IPS-NIHi11 (cell line): Measurements from ENCODE around the gene TMEM106C.

Experiments used
- DNase-seq: peaks from one replicate; pipeline ENCODE4 v3.0.0; 2012; ENCODE audit warnings: mixed read lengths, low spot score

Gene TMEM106C

DNA sequence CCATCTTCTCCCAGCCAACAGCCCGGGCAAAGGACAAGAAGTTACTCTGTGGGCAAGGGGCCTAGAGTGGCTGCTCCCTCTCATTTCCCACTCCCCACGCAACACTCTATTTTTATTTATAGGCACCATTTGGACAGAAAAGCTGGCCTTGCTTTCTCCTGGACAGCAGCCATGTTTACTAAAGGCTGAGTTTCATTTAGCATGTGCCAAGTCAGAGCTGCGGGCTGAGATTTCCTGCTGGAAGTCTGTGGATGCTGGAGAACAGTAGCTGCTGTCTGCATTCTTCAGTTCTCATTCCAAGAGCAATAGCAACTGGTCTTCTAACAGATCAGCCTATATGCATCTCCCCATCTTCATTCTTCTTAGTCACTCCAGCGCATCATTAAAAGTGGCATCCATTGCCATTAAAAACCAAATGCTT lies 32.6 kb downstream of the TMEM106C start:
- DNase-seq: no peak

DNA sequence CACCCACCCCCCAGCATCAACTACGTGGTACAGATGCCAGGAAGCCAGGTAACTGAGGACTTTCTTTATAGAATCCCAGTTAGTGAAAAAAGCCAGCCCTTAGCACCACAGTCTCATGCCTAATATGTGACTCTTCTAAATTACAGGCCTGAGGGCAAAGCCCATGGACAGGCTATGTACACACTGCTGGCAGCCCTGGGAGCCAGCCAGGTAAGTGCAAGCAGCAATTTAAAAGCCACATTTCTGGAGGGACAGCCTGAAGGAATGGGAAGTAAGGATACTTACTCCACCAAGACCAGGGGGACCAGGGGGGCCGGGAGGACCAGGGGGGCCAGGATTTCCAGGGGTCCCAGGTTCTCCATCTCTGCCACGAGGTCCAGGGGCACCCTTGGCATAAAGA lies 33.9 kb downstream of the TMEM106C start:
- DNase-seq: no peak

DNA sequence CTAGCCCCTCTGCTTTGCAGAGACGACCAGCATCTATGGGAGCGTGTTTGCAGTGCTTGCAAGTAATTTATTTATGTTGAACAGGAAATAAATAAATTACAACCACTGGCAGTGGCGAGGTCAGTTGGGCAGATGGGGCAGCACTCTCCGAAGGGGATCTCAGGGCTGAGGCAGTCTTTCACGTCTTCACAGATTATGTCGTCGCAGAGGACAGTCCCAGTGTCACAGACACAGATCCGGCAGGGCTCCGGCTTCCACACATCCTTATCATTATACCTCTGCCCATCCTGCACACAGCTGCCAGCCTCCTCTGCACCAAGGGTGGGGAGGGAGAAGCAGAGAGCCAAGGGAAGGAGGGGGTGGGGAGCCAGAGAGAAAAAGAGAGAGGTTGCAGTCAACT lies 36.4 kb downstream of the TMEM106C start:
- no peak for DNase-seq

DNA sequence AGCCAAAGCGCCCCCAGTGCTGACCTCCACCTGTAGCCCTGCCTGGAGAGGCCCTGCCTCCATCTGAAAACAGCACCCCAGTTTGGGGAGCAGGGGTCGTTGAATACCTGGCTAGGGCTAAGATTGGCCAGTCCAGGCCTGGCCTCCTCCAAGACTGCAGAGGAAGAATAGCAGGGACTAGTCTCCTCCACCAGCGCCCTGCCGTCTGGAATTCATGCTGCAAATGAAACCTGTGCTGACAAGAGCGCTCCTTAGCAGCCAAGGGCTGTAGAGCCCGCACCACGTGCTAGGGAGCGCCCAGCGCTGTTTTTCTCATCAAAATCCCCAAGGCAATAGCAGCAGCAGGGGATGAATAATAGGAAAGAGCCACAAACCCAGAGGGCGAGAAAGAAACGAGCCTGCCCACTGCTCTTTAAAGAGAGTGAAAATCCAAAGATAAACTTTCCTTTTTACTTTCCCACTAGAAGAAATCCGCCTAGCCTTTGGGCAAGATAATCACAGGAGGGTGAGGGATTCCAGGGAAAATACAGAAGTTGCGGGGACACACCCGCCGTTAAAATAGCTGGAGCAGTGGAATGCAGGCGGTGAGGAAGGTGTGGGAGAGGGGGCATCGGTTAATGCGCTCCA lies 37.6 kb downstream of the TMEM106C start:
- peak; percentile 69 for DNase-seq

DNA sequence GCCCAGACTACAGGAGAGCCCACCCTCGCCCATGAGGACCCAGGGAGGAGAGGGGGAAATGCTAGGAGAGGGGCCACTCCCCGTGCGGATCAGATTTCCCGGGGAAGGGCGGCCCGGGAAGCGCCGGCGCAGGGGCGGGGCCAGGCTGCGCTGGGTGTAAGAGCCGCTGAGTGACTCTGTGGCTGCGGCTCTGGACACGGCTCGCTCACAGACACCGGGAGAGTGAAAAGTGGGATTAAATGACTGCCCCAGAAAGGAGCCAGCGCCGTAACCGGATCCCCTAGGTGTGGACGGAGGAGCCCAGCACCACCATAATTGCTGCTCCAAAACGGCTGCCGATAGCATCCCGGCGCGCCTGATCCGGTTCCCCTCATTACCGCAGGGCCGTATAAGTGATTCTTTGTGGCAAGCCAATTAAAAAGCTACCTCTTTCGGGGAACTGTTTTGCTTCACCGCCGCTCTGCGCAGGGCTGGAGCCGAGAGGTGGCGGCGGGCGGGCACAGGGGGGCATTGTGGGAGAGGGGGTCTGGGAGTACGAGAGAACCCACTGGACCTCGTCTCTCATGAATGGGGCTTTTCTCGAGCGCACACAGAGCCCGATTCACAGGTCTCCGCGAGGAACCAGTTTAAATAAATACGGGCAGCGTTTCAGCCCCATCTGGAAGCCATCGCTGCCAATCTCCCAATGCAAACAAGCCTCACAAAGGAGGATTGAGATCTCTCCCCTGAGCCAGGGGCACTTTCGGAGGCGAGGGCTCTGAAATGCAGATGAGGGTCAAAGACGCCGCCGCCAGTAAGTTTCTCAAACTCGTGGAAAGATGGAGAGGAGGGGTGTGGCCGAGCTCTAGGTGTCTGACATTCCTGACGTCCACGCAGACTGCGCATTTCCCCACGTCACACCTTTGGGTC lies 38.4 kb downstream of the TMEM106C start:
- peak; percentile 87 for DNase-seq

DNA sequence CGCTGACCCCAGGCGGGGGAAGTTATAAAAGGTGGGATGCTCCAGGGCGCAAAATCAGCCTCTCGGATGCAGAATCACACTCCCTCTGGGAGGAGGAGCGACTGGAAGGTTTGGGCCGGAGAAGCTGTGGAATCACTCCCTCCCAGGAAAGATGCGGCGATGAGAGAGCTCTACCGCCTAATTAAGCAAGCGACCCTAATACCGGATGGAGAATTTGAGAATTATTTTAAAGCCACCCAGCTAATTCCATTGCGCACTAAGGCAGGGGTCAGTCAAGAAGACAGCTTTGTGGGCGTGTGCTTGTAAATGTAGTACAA lies 39.0 kb downstream of the TMEM106C start:
- DNase-seq: no peak

DNA sequence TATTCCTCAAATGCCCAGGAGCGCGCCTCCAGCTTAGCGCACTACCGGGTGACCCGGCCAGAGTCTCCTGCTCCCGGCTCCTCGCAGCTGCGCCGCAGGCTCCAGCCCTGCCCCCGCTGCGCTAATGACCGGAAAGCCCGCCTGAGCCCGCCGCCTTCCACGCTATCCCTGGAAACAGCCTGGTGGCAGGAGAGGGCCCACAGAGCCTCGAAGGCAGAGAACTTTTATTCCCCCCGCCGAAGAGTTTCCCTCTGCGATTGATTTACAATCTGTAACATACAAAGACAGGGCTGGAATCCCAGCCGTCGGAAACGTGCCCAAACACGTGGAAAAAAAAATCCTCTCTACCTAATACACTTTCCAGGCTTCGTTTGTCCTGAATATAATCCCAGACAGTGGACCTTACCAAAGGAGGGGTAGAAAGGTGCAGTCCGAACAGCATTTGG lies 39.4 kb downstream of the TMEM106C start:
- DNase-seq: no peak

DNA sequence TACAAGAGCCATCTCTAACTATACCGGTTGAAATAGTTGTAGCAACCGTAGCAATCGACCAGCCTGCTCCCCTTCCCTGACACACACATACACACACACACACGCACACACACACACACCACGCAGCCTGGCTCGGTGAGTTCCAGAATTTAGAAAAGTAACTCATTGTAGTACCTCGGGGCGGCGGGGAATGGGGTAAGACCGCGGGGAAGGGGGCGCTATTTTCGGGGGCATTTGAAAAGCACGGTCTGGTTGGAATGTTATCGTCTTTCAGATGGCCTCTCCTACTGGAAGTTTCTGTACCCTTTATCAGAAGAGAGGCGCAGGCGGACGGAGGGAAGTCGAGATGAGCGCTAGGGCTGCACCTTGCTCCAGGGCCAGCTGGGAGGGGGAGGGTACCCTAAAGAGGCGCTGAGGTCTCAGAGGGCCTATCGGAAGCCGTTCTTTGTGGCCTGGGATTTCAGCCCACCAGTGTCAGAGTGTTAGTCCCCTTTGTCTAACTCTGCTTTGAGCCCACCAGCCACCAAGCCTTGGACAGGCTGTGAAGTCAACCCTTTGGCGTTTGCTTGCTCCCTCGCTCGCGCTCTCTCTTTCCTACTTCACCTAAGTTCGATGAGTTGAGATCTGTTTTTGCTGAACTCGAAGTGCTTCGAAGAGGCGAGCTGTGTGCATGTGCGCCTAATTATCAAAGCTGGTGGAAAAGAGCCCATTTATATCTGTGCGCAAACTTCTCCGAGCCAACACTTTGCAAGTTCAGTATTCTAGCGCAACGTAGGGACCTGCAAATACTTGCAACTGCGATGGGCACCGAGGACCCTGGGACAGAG lies 40.0 kb downstream of the TMEM106C start:
- DNase-seq: no peak

DNA sequence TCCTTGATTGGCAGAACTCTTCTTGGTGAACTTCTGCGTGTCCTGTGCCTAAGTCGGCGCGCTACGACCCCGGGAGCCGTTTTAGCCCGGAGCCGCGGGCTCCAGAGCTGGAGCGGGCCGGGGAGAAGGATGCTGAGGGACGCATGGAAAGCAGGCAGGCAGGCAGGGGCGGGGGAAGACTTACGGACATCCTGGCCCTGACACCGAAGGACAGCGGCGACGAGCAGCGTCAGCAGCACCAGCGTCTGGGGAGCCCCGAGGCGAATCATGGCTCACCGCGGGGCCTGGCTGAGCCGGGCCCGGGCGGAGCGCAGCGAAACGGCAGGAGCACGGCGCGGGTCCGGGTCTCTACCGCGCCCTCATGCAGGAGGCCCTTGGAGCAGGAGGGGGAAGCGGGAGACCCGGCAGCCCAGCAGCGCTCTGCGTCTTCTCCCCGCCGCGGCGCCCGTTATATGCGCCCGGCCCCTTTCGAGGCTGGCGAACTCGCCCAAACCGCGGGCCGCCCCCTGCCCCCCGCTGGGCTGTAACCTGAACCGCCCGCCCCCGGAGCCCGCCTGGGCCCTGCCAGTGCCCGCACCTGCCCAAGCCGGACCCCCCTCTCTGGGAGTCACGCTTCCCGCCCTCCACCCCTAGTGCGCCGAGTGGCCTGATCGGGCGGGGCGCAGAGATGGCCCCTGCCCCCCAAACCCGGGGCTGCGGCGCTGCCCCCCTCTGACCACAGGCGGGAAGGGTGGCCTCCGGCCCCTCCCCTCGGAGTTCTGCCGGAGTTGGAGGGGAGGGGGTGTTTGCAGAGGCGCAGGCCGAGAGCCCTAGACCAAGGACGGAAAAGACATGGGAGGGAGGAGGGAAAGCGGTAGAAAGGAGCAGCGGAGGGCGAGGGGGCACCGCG lies 40.9 kb downstream of the TMEM106C start, which contains the start of gene COL2A1:
COL2A1 (minus strand) TSS at position 424 of the 889 bp plus-strand sequence; CDS start at position 269, 155 bp downstream.
- DNase-seq: peak; percentile 76

DNA sequence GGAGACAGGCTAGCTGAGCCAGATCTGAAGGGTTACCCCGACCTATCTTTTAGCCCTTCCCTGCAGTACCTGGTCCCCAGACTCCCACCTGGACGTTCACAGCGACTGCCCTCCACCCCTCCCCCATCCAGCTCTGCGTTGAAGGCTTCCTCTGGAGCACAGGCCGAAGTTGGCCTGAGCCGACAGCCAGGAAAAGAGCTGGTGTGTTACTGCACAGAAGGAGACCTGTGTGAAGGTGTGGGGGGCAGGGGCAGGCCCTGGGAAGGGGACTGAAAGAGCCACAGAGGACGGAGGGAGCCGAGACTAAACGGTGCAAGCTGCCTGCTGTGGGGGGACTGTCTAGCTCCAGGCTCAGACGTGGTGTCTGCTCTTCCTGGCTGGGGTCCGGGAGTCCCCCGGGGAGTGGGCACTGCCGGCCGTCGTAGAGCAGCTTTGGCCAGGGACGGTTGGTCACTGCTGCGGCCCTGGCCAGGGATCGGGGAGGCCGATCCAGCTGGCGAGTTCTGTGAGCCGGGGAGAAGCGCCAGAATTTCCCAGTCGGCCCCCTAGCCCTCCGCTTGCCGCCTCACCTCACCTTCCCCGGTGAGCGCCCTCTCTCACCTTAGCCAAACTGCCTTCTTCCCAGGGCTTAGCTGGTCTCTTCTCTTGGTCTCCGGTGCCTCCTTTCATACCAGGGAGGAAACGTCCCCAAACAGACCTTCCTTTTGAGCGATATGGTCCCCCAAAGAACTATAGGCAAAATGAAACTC lies 41.8 kb downstream of the TMEM106C start:
- DNase-seq: peak; percentile 51

DNA sequence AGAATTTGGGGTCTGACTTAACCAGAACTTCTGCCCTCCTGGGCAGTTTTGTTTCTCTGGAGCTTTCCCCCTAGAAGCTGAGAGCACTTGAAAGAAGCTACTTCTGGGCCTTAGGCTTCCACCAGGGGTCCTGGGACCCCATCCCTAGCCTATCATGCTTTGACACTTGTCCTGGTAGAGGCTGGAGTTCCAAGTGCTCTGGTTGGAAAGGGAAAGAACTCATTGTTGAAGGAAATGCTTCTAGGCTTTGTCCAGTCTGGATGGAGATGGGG lies 42.3 kb downstream of the TMEM106C start:
- no peak for DNase-seq

DNA sequence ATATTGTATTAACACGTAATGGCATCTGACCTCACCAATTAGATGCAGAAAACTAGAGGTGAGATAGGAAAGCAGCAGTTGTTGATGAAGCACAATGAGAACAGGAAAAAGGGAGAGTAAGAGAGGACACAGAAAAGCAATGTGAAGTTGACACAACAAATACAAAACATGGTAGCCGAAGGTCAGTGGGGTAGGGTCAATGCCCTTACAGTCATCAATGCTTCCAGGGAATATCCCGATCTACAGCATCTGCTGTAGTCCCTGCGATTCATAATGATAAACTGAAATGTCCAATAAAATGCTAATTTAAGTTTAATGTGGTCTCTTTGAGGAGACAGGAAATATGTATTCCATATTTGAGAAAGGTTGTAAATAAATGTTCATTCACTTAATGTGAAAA lies 43.8 kb downstream of the TMEM106C start:
- no peak for DNase-seq

DNA sequence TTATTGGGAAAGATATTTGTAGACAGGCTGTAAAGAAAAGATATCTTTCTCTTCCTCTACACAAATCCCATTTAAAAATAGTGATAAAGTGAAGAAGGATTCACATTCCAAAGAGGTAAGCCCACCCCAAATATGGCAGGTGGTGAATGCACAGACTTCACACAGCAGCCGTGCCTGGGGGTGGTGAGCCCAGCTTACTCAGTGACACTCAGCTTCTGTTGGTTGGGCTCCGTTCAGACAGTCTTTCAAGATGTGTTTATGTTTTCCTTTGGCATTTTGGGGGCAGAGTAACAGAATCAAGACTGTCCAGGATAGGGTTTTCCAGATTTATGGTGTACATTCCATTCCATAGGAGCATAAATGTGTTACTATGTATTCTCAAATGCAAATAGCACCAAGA lies 45.0 kb downstream of the TMEM106C start:
- DNase-seq: no peak

DNA sequence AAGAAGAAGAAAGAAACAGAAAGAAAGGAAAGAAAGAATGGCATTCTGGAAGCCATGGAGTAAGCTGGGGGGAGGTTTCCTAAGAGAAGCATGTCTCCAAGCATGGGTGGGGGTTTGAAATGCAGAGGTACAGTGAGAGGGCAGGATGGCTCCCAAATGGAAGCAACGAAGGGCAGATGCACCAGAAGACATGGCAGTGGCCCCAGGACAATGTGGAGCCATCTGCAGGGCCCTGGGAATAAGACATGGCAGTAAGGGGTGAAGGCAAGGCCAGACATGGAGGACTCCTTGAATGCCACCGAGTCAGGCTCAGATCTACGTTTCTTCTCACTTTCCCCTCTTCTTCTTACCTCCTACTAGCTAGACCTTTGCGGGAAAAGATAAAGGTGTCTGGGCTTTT lies 45.6 kb downstream of the TMEM106C start:
- no peak for DNase-seq

DNA sequence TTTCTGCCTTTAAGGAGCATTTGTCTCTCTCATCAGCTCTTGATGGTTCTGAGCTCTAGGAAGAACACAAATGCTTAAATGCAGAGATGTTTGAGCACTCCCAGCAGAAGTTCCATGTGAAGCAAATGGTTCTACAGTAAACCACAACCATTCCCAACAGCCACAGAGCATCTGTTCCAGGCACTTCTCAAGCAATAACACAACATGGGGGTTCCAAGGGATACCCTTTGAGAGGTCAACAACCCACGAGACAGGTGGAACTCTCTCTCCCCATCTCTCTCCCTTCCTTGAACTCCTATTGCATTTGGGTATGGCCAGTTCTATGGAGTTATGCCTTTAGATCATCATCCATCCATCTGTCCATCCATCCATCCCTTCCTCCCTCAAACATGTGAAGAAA lies 46.1 kb downstream of the TMEM106C start:
- no peak for DNase-seq

DNA sequence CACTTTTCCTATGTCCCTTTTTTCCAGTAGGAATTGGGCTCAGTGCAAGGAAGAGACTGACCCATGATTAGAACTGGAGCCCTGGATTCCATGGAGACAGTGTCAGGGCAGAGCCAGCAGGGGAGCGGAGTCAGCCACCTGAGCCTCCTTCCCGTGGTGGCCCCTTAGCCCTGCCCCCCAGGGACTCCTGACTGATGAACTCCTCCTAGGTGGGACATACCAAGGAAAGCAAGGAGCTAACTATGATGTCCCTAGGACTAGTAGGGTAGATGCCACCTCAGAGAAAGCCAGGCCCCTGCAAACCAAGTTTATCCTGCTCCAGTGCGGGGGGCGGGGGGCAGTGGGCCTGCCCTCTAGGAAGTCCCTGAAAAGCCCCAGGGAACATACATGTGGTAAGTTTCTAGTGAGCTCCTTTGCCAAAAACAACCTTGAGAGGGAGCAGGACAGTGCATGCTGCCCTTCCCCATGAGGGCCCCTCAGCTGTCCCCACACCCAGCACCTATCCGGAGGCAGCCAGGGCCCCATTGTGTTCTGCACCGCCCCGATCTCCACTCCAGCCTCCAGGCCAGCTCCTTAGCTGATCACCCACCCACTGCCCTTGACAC lies 47.1 kb downstream of the TMEM106C start:
- no peak for DNase-seq

DNA sequence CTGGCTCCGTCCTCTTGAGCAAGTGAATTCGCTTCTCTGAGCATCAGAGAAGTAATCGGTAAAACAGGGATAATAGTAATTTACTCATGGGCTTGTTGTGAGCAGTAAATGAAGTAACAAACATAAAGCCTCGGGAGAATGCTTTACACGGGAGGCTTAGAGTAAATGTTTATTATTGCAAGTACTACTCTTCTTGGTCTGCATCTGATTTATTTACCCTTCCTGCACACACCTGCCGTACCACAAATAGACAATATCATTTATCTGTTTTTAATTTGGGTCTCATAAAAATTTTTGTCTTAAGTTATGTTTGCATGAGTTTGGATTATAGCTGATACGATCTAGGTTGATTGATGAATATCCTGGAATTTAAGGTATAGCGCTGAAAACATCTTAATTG lies 48.7 kb downstream of the TMEM106C start:
- DNase-seq: no peak

DNA sequence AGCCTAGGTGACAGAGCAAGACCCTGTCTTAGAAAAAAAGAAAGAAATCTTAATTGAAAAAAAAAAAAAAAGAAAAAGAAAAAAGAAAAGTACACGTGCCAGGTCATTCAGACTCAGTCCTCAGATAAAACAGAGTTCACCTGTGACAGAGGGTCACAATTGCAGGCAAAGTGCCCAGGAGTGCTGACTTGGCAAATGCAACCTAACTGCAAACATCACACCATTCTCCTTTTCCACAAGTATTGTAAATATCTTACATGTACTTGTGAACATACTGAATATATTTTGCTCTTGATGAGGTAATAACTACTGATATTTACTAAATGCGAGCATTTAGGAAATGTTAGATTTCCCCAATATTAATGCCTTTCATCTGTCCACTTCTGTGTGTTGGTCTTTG lies 49.9 kb downstream of the TMEM106C start:
- no peak for DNase-seq

DNA sequence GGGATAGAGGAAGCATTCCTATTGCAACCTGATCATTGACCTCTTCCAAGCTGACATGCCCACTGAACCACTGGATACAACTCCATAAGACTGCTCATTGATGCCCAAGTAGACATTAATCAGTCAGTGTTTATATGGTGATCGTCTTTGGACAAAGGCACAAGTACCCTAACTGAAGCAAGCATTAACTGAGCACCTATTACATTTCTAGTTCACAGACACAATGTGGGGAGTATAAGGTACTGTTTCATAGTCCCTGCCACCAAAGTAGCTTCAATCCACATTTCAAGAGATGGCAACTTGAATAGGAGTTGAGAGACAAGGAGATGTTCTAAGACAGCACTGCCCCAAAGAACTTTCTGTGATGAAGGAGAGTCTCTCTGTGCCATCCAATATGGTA lies 51.7 kb downstream of the TMEM106C start:
- no peak for DNase-seq

DNA sequence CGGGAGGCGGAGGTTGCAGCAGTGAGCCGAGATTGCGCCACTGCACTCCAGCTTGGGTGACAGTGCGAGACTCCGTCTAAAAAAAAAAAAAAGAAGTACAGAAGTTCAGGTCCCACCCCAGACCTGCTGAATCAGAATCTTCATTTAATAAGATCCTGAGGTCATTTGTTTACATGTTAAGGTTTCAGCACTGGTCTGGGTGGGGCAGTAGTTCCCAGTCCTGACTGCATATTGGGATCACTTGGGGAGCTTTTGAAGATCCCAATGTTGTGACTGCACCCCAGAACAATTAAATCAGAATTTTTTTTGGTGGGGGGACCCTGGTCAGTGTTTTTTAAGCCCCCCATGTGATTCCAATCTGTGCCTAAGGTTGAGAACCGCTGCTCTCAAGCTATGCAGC lies 52.6 kb downstream of the TMEM106C start:
- no peak for DNase-seq
